Measurements from ENCODE around the gene DCDC1.

DCDC1 gene

DNA sequence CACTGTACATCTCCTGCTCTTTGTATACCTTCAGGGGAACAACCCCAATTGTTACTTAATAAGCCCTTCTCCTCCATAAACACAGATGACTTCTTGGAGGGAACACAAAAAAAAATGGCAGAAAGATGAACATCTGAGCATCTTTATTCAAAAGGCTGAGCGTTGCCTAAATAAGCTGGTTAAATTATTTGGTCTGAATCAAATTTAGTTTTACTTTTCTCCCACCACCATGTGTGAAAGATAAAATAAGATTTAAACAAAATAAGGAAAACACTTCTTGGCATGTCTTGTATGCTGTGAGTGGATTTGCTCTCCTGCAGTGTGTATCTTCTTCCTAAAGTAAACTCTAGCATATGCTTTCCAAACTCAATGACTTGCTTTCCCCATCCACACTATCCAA, 137.9 kb downstream of the DCDC1 start:
- DNase-seq (ENCODE audit: low spot score) = no peak

- DNase-seq (ENCODE audit: low spot score) = no peak
These were observed 150.7 kb downstream of the DCDC1 start for GRCh38 chr11:31218847-31219246.

DNA sequence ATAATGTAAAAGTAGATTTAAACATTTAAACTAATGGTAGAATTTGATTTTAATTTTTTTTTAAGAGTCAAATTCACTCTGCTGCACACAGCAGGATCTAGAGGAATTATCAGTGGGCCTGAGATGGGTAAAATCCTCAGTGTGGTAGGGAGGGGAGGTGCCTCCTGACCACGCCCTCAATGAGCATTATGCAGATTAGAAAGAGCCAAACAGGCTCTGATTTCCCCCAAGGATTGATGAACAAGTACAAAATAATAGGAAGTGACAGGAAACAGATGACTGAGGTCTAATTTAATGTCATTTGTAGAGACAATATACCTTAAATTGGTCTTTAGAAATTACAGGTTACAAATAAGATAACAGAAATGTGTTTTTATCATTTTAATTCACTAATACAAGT, 155.2 kb downstream of the DCDC1 start:
- no peak for DNase-seq (ENCODE audit: low spot score)

DNA sequence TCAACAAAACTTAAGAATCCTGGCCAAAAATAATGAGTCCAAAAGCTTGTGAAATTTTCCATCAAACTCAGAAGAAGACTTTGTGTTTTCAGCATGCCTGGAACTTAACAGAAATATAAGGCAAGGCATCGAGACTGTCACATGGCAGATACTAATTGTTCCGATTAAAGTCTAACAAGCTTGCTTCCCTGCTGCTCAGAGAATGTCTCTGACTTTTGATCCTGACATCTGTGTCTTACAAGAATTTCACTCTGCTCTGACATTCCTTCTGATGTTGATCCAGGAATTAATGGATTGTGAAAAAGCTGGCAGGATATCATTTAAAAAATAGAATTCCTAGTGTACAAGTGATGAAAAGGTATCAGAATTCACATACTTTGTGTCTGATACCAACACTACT, 170.2 kb downstream of the DCDC1 start:
- no peak for DNase-seq (ENCODE audit: low spot score)

DNA sequence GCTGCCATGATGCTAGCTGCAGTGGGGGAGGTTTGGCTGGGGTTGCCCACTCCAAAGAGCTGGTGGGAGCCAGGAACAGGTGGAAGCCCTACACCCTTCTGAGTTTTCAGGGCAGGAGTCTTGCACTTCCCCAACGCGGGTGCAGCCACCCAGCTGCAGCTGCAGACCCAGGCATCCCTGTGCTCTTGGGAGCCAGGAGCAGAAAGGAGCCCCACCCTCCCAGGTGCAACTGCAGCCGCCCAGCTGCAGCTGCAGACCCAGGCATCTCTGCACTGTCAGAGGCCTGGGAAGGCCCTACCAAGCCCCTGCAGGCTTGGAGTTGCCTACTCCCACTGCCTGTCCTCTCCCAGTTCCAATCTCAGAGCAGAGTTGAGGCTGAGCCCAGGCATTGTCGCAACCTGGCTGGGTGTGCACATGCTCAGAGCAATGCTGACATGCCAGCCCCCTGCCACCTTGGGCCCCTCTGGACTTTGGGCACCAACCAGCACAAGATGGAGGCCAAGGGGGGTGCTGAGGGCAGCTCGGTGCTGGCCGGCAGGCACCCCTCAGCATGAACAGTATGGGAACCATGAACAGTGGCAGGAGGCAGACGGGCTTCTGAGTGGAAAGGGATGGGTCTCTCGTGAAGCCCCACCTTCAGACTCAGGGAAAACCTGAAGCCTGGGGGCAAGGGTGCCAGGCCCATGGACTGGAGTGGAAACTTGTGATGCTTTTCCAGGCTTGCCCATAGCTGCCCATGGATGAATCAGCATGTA, 195.4 kb downstream of the DCDC1 start:
- DNase-seq (ENCODE audit: low spot score) = no peak

DNA sequence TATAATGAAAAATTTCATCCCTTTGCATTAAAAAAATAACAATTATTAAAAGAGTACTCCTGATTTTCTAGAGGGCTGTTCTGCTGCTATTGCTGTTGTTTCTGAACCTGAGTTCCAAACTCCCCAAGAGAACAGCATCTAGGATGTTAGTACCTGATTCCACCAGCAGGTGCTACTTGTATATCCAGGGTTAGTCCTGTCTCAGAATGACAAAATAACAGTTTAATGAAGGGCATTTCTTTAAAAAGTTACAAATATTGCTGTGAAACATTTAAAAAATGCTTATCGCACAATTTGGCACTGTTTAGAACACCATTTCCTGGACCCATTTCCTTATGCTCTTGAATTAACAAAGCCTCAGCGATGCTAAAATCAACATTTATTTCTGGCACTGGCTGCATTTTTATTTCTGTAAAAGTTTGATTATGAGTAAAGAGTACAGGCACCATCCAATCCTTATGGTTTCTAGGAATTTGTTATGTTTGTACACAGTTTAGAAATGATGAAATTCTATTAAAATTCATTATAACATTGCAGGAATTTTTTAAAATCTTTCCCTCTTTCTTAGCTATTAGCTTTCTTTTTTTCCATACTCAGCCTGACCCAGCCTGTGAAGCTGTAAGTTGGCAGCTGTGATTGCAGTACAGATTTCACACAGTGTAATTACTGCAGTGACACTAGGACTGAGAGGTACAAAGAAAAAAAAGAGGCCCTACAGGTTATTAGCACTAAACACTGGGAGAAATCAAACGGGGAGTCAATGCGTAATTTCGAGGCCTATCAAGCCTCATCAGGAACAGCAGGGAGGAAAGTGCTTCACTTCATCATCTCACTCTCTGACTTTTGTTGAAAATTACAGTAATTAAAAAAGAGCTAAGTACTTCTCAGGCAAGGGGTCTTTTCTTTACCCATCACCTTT, 208.8 kb downstream of the DCDC1 start:
- DNase-seq (ENCODE audit: low spot score) = no peak

GRCh38 chr11:31150841-31151240, 218.7 kb downstream of the DCDC1 start:
- no peak for DNase-seq (ENCODE audit: low spot score)

DNA sequence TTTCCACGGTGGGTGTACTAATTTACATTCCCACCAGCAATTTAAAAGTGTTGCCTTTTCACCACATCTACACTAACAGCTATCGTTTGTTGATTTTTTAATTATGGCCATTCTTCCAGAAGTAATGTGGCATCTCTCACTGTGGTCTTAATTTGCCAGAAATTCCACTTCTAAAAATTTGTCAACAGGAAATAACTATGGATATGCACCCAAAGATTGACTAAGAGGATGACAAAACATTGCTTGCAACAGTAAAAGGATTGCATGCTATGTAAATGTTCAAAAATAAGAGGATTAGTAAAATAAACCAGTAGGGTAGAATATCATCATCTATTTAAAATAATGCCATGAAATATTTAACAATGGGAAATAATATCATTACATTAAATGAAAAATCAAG, 219.5 kb downstream of the DCDC1 start:
- DNase-seq (ENCODE audit: low spot score) = no peak

- peak; percentile 59 for DNase-seq (ENCODE audit: low spot score)
These were observed 227.8 kb downstream of the DCDC1 start for GRCh38 chr11:31141789-31142188.

DNA sequence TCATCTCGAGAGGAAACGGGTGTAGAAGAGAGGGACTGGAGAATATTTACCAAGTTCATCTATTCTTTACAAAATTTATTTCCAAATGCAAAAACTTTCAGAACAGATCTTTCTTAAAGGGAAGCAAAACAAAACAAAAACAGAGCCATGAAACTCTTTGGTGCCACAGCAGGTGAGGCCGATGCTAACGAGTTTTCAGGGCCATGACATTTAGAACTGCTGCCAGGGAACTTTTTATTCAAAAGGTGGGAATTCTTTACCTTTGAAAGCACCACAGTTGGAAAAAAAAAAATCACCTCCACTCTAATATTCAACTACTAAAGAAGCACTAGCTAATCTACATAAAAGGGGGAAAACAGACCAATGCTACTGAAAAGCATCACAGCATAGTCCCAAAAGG, 230.1 kb downstream of the DCDC1 start:
- DNase-seq (ENCODE audit: low spot score) = no peak

GRCh38 chr11:31132531-31133421, 236.8 kb downstream of the DCDC1 start:
- DNase-seq (ENCODE audit: low spot score) = no peak

GRCh38 chr11:31131760-31132159, 237.8 kb downstream of the DCDC1 start:
- DNase-seq (ENCODE audit: low spot score) = no peak

- no peak for DNase-seq (ENCODE audit: low spot score)
These were observed 242.2 kb downstream of the DCDC1 start for GRCh38 chr11:31127290-31127689.

DNA sequence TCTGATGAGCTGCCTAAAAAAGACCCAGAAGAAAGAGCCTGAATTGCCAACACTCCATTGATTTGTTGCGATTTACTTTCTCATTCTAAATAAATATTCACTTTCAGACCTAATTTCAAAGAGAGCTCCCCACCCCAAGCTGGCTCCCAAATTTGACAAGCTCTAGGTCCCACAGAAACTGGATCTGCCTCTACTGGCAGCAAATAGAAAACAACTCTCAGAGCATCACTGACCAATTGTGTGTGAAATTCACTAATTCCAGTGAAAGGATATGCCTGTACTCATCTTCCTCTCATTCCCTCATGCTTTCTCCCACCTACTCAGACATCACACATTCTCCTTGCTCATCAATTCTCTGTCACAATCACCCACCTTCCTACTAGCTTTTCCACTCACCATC, 249.1 kb downstream of the DCDC1 start:
- no peak for DNase-seq (ENCODE audit: low spot score)

GRCh38 chr11:31118566-31118965, 251.0 kb downstream of the DCDC1 start:
- no peak for DNase-seq (ENCODE audit: low spot score)

DNA sequence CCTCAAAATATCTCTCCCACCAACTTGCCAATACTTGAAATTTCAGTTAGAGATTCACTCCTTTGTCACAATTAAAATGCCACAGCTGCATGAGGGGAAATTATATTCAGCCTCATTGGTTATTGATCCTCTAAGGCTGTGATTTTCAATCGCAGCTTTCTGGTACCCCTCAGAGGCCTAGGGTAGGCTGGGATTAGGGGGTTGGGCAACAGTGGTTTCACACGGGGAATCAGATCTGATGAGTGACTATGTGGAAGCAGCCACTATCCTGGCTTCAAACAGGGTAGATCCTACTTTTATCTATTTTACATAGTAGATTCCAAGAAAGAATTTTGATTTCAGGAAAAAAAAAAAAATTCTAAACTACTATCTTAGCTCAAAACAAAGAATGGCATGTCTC, 252.5 kb downstream of the DCDC1 start:
- DNase-seq (ENCODE audit: low spot score) = no peak

DNA sequence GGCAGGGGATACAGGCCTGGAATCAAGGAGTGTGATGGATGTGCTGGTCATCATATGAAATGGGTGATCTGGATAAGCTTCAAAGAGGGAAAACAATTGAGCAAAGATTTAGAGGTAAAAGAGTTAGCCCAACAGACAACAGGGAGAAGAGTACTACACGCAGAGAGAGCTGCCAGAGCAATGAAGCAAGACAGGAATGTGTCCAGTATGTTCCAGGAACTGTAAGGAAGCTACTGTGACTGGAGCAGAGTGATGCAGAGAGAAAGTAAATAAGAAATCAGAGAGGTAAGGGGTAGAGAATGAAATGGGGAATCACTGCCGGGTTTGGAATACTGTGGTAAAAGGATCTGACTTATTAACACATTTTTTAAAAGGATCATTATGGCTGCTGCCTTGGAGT, 255.1 kb downstream of the DCDC1 start:
- no peak for DNase-seq (ENCODE audit: low spot score)

- DNase-seq (ENCODE audit: low spot score) = no peak
These were observed 258.7 kb downstream of the DCDC1 start for GRCh38 chr11:31110830-31111229.

DNA sequence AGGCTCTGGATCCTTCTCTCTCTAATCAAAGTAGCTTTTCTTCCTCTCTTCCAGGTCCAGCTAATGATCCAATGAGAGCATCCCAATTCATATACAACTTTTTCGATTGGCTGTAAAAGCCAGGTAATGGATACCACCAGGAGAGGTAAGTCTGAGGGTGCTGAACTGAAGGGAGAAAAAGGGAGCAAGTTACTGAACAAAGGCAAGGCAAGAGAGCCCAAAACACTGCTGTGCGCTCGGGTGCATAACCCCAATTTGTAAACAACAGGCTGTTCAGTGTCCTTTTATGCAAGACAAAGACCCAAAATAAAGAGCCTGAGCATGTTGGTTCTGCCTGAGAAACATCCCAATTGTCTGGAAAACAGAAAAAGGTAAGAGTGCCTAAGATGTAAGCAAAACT, 260.1 kb downstream of the DCDC1 start:
- DNase-seq (ENCODE audit: low spot score) = no peak

- no peak for DNase-seq (ENCODE audit: low spot score)
These were observed 261.9 kb downstream of the DCDC1 start for GRCh38 chr11:31107649-31108048.

- DNase-seq (ENCODE audit: low spot score) = peak; percentile 51
These were observed 262.5 kb downstream of the DCDC1 start for GRCh38 chr11:31106968-31107576.

- DNase-seq (ENCODE audit: low spot score) = no peak
These were observed 263.2 kb downstream of the DCDC1 start for GRCh38 chr11:31106326-31106725.

Data from globus pallidus (tissue), 1 donor.